Aorta (tissue), 5 donors: ENCODE measurements around the gene UPB1. TPM values are rescaled to one million over a fixed set of nuclear protein-coding genes. Genes with fewer than 3 reads are reported as not detected.

Experiments
- ATAC-seq: fragments of 200-7000 bp; cut with Tn5 transposase; one replicate; pipeline ENCODE4 v1.9.1; 2022; ENCODE audit warnings: moderate library complexity; ENCODE audit not compliant: low FRiP score
- DNase-seq, 2 donors: peaks; one replicate each; pipeline ENCODE4 v3.0.0-alpha.2; 2020
- H3K27ac ChIP-seq, 2 donors: one replicate each; pipeline ENCODE4 v1.5.1; 2013; ENCODE audit warnings: low read length in 2 of 2, mild to moderate bottlenecking in 2 of 2, moderate library complexity in 2 of 2, control low read depth in 1 of 2, inconsistent platforms in 1 of 2, low read depth in 1 of 2
- H3K27me3 ChIP-seq, 2 donors: one replicate each; pipeline ENCODE4 v1.6.1; 2013; ENCODE audit warnings: control low read depth in 1 of 2, low read length in 1 of 2, mild to moderate bottlenecking in 1 of 2, moderate library complexity in 1 of 2; ENCODE audit not compliant: insufficient read depth in 2 of 2, control insufficient read depth in 1 of 2
- H3K36me3 ChIP-seq, 2 donors: one replicate each; pipeline ENCODE4 v1.6.1; 2013; ENCODE audit warnings: control low read depth in 1 of 2, low read length in 1 of 2, mild to moderate bottlenecking in 1 of 2; ENCODE audit not compliant: insufficient read depth in 2 of 2, control insufficient read depth in 1 of 2
- H3K4me1 ChIP-seq, 2 donors: one replicate each; pipeline ENCODE4 v1.6.1; 2013; ENCODE audit warnings: low read length in 2 of 2, control low read depth in 1 of 2, mild to moderate bottlenecking in 1 of 2, moderate library complexity in 1 of 2; ENCODE audit not compliant: insufficient read depth in 2 of 2, control insufficient read depth in 1 of 2
- H3K4me3 ChIP-seq, 2 donors: one replicate each; pipeline ENCODE4 v1.5.1; 2013; ENCODE audit warnings: low read length in 2 of 2, control low read depth in 1 of 2, mild to moderate bottlenecking in 1 of 2
- H3K9me3 ChIP-seq: one replicate; pipeline ENCODE4 v1.6.1; 2013; ENCODE audit warnings: mild to moderate bottlenecking, low read length; ENCODE audit not compliant: control insufficient read depth
- WGBS, 2 donors: extraction: QIAGEN DNeasy Blood & Tissue Kit; methylation state at CpG; one replicate each; pipeline ENCODE4 v1.1.7; 2013; 5-methylcytosine and 5-hydroxymethylcytosine counted together
- intact Hi-C, 2 donors: fragments of 100-400 bp; cut with DNase I; formaldehyde crosslinking; loops; one replicate each; pipeline versions ENCODE4 v1.14.2 to v1.15.0; 2022
- polyA plus RNA-seq, 2 donors: library from polyadenylated mRNA; stranded (reverse); fragments of 200-250 nt; gene quantifications; one replicate each; pipeline ENCODE4 v1.2.3, GENCODE V29; 2013
- total RNA-seq, 2 donors: library from RNA; stranded (reverse); fragmentation: NEBNext Ultra II Directional; extraction: Animal tissue kit (Norgen Biotek cat#: 25700); gene quantifications; one replicate each; pipeline ENCODE4 v1.2.1, GENCODE V29; 2021
- donor health status: healthy with polysubstance abuse.
- donor health status: Bipolar disorder and iron deficiency.
- donor health status: DM: no; HTN: no; CAD: no.
- donor health status: DM: no; HTN: no; CAD: no.
- donor health status: DM: yes; HTN: yes; CAD: no.

Gene UPB1
- total and polyA plus RNA-seq, 4 donors: 0.38 to 1.6 (median 0.94) TPM

- no peak for DNase-seq
Observed at GRCh38 chr22:24540470-24540869, 45.3 kb downstream of the UPB1 start.

DNA sequence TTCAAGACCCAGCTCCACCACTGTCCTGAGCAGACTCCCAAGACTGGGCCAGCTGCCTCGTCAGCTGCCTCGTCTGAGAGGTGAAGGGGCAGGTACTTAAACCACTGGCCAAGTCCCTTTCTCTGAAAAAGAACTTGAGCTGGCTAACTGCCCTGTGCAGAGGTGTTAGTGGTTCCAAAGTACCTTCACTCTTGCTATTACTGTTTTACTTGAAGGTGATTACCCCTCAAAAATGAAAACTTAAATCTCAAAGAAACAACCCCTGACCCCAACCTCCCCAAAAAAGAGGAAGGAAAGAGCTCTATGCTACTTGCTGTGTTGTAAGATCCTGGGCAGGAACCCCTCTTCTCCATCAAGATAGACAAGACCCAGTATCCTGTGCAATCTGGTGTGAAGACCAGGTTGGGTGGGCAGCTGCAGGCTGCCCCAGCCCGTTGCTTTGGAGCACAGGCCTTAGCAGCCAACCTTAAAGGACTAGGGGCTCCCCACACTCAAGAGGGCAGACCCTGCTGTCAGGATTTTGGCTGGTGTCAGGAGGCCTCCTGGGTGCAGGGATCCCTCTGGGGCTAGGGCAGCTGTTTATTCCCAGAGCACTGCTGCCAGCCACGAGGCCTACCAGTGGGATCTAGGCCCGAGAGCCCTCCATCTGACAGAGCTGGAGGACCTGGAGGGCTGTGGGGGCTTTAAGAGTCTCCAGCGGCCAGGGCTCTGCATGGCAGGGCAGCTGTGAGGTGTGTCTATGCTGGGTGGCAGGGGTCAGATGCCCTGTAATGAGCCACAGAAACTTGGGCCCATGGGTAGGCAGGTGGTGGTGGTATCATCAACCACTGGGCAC is 46.8 kb downstream of the UPB1 start:
- H3K4me1 ChIP-seq: no peaks in the 10 kb centered on the region
- H3K27me3 ChIP-seq: no peaks in the 10 kb centered on the region
- no peak for DNase-seq
- intact Hi-C loops: no loop called here
- WGBS, 2 donors: 71 to 82% methylated on average over 6 of the region's 6 CpGs
- H3K9me3 ChIP-seq: no peaks in the 10 kb centered on the region
- no peak overlapping the region for H3K4me3 ChIP-seq
- no peak overlapping the region for H3K27ac ChIP-seq
- peaks cover 0 to 4% of the 10 kb centered on the region in 2 donors for H3K36me3 ChIP-seq
- no peak for ATAC-seq

More at GRCh38 chr22:24540470-24540869, 45.3 kb downstream of the UPB1 start:
- no peaks in the 10 kb centered on the region for H3K9me3 ChIP-seq
- no peak overlapping the region for H3K27ac ChIP-seq
- no peaks in the 10 kb centered on the region for H3K27me3 ChIP-seq
- no peaks in the 10 kb centered on the region for H3K4me1 ChIP-seq
- ATAC-seq: no peak
- WGBS, 2 donors: 91 to 92% methylated on average over 2 of the region's 2 CpGs
- H3K36me3 ChIP-seq: peaks cover 0 to 4% of the 10 kb centered on the region in 2 donors
- H3K4me3 ChIP-seq: no peak overlapping the region
- intact Hi-C loops: no loop called here

GRCh38 chr22:24542641-24543040 is 47.5 kb downstream of the UPB1 start:
- DNase-seq (no peak), ATAC-seq (no peak)
- H3K27me3 ChIP-seq: no peaks in the 10 kb centered on the region
- H3K4me1 ChIP-seq: no peaks in the 10 kb centered on the region
- intact Hi-C loops: no loop called here
- H3K9me3 ChIP-seq: no peaks in the 10 kb centered on the region
- no peak overlapping the region for H3K4me3 ChIP-seq
- peaks cover 0 to 5% of the 10 kb centered on the region in 2 donors for H3K36me3 ChIP-seq
- H3K27ac ChIP-seq: no peak overlapping the region
- WGBS, 2 donors: 29 to 31% methylated on average over 9 of the region's 9 CpGs

- H3K4me1 ChIP-seq: no peaks in the 10 kb centered on the region
- H3K9me3 ChIP-seq: no peaks in the 10 kb centered on the region
- ATAC-seq (no peak), DNase-seq (no peak)
- intact Hi-C loops: no loop called here
- H3K36me3 ChIP-seq: peaks cover 0 to 5% of the 10 kb centered on the region in 2 donors
- H3K27ac ChIP-seq: no peak overlapping the region
- H3K4me3 ChIP-seq: no peak overlapping the region
- 54 to 61% methylated on average over 7 of the region's 7 CpGs for WGBS, 2 donors
- H3K27me3 ChIP-seq: no peaks in the 10 kb centered on the region
Observed at GRCh38 chr22:24543185-24543601, 48.1 kb downstream of the UPB1 start.

GRCh38 chr22:24543679-24544243 is 48.6 kb downstream of the UPB1 start:
- H3K4me1 ChIP-seq: no peaks in the 10 kb centered on the region
- peaks cover 0 to 5% of the 10 kb centered on the region in 2 donors for H3K36me3 ChIP-seq
- H3K4me3 ChIP-seq: no peak overlapping the region
- ATAC-seq (no peak), DNase-seq (no peak)
- H3K27ac ChIP-seq: no peak overlapping the region
- no peaks in the 10 kb centered on the region for H3K9me3 ChIP-seq
- 89 to 92% methylated on average over 11 of the region's 11 CpGs for WGBS, 2 donors
- no peaks in the 10 kb centered on the region for H3K27me3 ChIP-seq
- intact Hi-C loops: no loop called here

DNA sequence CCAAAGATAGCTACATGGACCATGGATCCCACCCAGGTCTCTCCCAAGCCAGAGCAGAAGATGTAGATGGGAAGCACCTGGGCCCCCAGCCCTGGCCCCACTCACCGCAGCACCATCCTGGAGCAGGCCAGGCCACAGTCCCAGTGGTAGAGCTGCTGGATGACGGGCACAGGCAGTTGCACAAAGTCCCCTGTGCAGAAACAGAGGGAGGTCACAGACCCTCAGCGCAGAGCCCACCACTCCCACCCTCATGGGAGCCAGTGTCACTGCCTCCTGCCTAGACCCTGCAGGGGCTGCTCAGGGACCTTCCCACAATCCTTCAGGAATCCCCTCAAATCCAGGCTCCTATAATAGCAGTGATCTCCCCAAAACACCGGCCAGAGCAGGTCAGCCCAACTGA is 53.7 kb downstream of the UPB1 start:
- intact Hi-C loops: no loop called here
- H3K9me3 ChIP-seq: no peaks in the 10 kb centered on the region
- DNase-seq (no peak), ATAC-seq (no peak)
- H3K4me1 ChIP-seq: peaks cover 0 to 4% of the 10 kb centered on the region in 2 donors
- H3K27me3 ChIP-seq: no peaks in the 10 kb centered on the region
- H3K4me3 ChIP-seq: no peak overlapping the region
- peaks cover 0 to 1% of the 10 kb centered on the region in 2 donors for H3K36me3 ChIP-seq
- 94 to 96% methylated on average over 4 of the region's 4 CpGs for WGBS, 2 donors
- no peak overlapping the region for H3K27ac ChIP-seq

DNA sequence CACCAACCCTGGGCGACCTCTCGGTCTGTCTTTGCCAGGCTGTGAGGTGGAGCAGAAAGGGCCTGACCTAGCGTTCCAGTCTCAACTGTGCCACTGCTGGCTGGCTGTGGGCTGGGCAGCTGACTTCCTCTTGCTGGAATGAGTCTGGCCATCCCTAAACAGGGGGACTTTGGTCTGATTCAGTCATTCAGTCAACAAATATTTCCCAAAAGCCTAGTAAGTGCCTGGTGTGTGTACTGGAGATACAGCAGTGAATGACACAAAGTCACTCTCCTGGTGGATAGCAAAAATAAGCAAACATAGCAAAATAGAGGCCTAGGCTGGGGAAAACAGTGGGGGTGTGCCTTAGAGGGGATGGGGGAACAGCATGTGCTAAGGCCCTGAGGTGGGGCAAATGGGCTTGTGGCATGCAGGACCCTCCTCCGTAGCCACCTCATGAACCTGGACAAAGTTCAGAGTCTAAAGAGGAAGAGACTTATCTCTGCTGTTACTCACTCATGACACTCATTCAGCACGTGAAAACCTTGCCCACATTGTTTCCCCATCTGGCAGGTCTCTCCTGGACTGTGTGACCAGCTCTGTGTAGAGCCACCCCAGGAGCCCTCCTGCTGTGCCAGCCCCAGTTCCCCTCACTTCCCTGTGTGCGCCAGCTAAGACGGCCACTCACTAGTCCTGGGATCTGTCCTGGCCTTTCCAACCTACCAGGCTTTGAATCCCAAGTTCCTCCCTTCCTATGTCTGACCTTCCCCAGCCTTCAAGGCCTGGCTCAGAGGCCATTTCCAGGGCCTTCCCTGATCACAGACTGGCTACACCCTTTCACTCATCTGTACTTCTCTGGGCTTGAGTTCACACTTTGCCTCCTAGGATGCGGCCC is 55.1 kb downstream of the UPB1 start:
- Histone ChIP-seq H3K4me3 (no peak overlapping the region), H3K36me3 (peaks cover 0 to 1% of the 10 kb centered on the region in 2 donors), H3K9me3 (no peaks in the 10 kb centered on the region), H3K27me3 (no peaks in the 10 kb centered on the region), H3K27ac (no peak overlapping the region), H3K4me1 (peaks cover 0 to 4% of the 10 kb centered on the region in 2 donors)
- intact Hi-C loops: no loop called here
- 76% methylated on average over 8 of the region's 8 CpGs for WGBS, 2 donors
- DNase-seq: no peak
- no peak for ATAC-seq

DNA sequence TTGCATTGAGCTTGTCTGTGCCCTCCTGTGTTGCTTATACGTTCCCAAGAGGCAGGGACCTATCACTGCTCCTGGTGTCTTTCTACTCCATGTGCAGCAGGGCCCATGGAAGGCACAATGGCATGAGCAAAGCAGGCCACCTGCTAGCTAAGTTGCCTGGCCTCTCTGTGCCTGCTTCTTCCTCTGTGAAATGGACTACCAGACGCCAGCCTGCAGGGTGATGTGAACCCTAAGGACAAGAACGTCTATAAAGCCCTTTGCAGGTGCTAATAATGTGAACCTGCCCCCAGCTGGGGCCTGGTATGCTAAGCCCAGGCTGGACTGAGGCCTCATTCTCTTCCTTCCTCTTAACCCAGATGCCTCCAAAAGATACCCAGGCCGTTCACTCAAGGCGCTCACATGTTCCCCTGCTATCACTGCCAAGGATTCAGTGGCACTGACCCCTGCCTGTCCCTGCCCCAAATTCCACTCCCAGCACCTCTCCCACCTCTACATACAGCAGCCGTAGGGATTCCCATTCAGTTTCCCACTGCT is 55.8 kb downstream of the UPB1 start:
- ATAC-seq (no peak), DNase-seq (no peak)
- Histone ChIP-seq H3K4me1 (peaks cover 0 to 4% of the 10 kb centered on the region in 2 donors), H3K27me3 (no peaks in the 10 kb centered on the region), H3K4me3 (no peak overlapping the region), H3K27ac (no peak overlapping the region), H3K36me3 (peaks cover 0 to 1% of the 10 kb centered on the region in 2 donors), H3K9me3 (no peaks in the 10 kb centered on the region)
- intact Hi-C loops: no loop called here
- 77 to 82% methylated on average over 6 of the region's 6 CpGs for WGBS, 2 donors
